ENCODE measurements around the gene SRGAP2B.
A peak's percentile ranks its signal among the peaks of the same experiment; 100 is the strongest.
"Not testable (repeated sequence)": the region's sequence is repeated elsewhere in the genome, so short reads cannot be mapped to it uniquely, and the experiment has no call there.

Gene SRGAP2B

DNA sequence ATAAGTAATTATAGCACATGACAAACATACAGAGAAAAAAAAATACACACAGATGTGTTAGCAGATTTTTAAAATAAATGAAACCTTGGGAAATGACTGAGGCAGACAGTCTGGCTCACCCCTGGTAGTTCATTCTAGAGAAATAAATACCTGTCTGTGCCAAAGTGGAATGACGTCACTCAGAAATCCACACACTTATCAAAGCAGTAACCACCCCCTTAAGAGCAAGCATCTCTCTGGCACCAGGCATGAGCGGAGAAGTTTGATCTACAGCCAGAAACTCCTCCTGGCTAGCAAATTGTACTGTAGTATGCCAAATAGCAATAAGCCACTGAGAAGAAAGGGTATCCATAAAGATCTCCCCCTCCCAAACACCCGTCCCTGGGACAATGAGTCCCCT, 131.6 kb downstream of the SRGAP2B start:
- H3K27ac Mint-ChIP-seq; H3K4me3 Mint-ChIP-seq; H3K9me3 Mint-ChIP-seq (ENCODE audit: low read depth); H3K27me3 Mint-ChIP-seq; H3K4me1 Mint-ChIP-seq (ENCODE audit: low read depth); H3K36me3 Mint-ChIP-seq: not testable (repeated sequence)

DNA sequence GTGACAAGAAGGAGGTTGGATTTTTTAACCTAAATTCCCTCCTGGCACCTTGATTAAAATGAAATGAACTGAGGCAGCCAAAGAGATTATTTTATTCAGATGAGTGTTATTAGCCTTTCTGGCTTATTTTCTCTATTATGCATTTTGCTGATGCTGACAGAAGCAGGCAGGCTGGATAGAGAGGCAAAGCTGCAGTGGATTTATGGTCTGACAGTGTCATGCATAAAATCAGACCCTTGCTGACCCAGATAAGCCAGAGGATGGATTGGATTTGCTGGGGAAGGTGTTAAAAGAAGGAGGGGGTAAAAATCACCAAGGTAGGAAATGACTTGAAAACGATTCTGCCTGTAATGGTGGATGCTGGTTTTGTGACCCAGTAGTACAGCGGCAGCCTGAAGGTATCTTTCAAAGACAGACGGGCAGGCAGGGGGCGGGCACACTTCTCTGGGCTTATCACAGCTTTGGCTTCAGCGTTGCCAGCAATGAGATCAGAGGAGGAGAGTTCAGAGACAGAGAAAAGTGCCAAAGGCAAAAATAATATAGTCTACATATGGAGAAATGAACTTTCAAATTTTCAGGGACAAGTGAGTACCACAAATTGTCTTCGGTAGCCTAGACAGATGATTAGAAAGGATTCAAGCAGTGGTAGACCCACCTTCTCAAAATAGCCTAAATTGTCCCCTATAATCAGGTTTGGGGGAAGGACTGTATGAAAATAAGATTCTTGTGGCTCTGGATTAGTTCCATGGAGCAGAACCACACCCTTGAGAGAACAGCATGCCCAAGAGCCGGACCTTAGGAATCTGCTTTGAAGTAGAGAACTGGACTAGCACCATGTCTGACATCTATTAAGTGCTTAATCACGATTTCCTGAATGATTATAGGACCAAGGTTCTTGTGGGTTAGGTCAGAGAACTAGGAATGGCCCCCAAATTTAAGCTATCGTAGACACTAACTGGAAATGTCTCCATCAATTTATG, 133.2 kb downstream of the SRGAP2B start:
- not testable (repeated sequence) for H3K4me1 Mint-ChIP-seq (ENCODE audit: low read depth); H3K4me3 Mint-ChIP-seq; H3K27ac Mint-ChIP-seq; H3K9me3 Mint-ChIP-seq (ENCODE audit: low read depth); H3K27me3 Mint-ChIP-seq; H3K36me3 Mint-ChIP-seq

DNA sequence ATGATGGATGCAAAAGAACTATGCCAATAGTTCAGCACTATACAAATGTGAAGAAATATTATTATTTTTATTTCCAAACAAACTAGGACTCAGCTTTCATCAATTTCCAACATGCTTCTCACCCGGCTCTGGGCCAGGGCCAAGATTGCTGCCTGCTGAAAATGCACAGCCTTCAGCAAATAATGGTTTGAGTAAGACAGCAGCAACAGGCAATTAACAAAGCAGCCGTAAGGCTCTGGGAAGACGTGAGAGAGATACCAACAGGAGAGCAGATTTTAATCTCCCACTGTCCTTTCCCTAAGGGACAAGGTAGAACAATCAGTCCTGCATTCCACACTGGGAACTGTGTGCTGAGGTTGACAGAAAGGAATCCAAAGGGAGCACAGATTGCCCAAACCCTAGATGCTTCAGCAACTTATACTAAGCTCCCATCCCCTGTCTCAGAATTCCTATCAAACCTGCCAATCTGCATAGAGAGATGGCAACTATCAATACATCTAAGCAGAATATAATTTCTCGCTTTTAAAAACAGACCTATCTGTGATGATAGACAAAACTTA, 134.1 kb downstream of the SRGAP2B start:
- H3K4me3 Mint-ChIP-seq; H3K27ac Mint-ChIP-seq; H3K4me1 Mint-ChIP-seq (ENCODE audit: low read depth); H3K9me3 Mint-ChIP-seq (ENCODE audit: low read depth); H3K27me3 Mint-ChIP-seq; H3K36me3 Mint-ChIP-seq: not testable (repeated sequence)

DNA sequence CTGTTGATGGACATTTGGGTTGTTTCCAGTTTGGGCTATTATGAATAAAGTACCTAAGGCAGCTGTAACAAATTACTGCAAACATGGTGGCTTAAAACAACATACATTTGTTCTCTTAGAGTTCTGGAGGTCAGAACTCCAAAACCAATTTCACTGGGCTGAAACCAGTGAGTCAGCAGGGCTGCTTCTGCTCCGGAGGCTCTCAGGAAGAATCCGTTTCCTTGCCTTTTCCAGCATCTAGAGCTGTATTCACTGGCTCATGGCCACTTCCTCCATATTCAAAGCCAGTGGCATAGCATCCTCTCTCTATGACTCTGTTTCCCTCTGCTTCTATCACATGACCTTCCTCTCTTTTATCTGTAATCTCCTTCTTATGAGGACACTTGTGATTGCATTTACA, 146.7 kb downstream of the SRGAP2B start:
- H3K27ac Mint-ChIP-seq; H3K4me1 Mint-ChIP-seq (ENCODE audit: low read depth); H3K36me3 Mint-ChIP-seq; H3K27me3 Mint-ChIP-seq; H3K9me3 Mint-ChIP-seq (ENCODE audit: low read depth); H3K4me3 Mint-ChIP-seq: not testable (repeated sequence)

DNA sequence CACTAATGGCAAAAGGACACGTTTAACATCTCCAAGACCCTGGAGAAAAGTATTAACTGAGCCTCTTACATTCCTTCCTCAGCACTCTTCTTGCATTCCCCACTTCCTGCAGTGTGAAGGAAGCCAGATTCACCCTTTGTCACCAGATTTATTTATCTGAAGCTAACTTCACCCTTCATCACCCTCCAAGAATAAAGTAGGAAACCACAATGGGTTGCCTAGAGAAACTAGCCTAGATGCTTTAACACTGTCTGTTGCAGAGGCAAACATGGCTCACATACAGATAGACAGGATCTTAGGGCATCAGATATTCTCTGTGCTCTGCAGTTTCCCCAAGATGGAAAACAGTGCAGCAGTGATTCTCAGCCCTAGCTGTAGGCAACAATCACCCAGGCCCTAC, 147.6 kb downstream of the SRGAP2B start:
- not testable (repeated sequence) for H3K4me3 Mint-ChIP-seq; H3K9me3 Mint-ChIP-seq (ENCODE audit: low read depth); H3K4me1 Mint-ChIP-seq (ENCODE audit: low read depth); H3K36me3 Mint-ChIP-seq; H3K27me3 Mint-ChIP-seq; H3K27ac Mint-ChIP-seq

DNA sequence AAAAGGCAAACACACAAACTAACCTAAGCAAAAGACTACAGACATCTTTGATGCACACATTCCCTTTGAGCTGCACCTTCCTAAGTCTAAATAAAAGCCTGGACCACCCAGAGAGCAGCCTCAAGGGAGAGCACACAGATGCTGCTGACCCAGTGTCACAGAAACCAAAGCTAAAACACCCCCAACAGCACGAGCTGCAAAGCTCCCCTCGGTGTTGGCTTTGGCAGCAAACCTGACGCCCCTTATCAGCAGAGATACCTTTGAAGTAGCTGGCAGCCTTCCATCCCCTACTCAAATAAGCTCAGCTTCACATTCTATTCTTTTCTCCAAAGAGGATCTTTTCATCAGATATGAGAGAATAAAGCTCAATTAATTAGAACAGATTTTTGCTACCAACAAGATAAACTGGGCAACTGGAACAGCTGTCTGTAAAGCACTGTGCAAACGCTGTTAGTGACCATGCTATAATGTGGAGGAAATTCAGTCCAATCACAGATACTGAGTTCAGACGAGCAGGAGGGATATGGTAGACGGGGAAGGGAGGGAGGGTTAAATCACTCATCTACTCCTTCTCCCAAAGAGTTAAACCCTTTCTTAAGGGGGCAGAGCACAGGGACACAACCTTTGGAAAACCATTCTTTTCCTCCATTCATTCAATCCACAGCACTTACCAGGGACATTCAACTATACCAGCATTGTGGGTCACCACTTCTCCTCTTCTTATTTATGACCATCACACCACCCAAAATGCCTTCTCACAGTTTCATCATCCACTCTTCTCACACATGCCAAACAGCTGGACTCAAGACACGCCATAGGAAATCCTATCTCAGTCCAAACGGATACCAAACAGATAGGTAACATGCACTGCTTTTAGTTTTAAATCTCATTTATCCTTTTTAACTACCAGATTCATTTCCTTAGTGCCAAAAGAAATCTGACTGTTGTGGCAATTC, 148.3 kb downstream of the SRGAP2B start:
- not testable (repeated sequence) for H3K27ac Mint-ChIP-seq; H3K4me1 Mint-ChIP-seq (ENCODE audit: low read depth)

DNA sequence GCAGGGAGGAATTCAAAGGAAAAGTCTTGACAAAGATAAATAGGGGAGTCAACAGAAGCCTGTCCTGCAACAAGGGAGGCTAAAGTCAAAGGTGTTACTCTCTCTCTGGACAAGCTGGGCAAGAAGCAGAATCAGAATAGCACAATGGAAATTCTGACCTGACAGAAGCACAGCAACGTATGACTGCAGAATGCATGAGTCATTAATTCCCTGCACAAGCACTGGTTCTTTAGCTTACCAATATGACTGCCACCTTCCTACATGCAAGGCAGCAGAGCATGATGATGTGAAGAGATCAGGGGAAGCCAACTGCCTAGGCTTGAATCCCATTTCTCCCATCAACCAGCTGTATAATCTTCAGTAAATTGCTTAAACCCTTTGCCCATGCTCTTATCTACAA, 153.4 kb downstream of the SRGAP2B start:
- H3K27me3 Mint-ChIP-seq; H3K9me3 Mint-ChIP-seq (ENCODE audit: low read depth); H3K4me3 Mint-ChIP-seq; H3K36me3 Mint-ChIP-seq; H3K27ac Mint-ChIP-seq; H3K4me1 Mint-ChIP-seq (ENCODE audit: low read depth): not testable (repeated sequence)

More for the DNA sequence above, 148.3 kb downstream of the SRGAP2B start:
- H3K4me3 Mint-ChIP-seq; H3K36me3 Mint-ChIP-seq; H3K9me3 Mint-ChIP-seq (ENCODE audit: low read depth); H3K27me3 Mint-ChIP-seq: not testable (repeated sequence)

DNA sequence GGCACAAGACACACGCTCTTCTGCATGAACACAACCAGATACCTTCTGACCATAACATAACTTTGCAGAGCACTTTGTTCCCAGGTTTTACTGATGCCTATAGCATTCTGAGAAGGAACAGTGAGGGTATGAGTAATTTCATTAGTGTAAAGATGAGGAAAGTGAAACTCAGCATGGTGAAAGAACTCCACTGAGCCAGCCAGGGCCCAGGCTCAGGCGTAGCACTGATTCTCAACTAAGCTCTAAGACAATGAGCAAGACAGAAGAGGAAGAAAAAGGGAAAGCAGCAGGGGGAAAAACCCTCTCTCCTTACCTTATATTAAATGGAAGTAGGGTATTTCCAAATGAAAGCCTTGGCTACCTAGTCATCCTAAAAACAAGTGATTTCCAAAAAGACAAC, 155.1 kb downstream of the SRGAP2B start:
- H3K4me3 Mint-ChIP-seq, result peak overlapping the region; percentile 38
- H3K27ac Mint-ChIP-seq, result peak overlapping the region; percentile 76

DNA sequence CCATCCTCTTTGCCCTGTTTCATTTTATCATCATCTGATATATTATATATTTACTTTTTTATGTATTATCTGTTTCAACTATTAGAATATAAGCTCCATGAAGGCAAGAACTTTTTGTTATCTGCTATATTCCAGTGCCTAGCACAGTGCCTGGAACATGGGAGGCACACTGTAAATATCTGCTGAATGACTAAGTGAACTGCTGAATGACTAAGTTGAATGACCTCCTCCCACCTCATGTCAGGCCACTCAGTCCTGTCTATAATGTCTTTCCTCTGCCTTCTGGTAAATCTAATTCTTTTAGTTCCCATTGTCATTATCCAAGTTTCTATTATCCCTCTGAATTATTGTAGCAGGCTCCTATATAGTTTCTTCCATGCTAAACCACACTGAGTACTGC, 156.5 kb downstream of the SRGAP2B start:
- H3K36me3 Mint-ChIP-seq; H3K4me3 Mint-ChIP-seq; H3K27me3 Mint-ChIP-seq; H3K4me1 Mint-ChIP-seq (ENCODE audit: low read depth); H3K9me3 Mint-ChIP-seq (ENCODE audit: low read depth); H3K27ac Mint-ChIP-seq: not testable (repeated sequence)

More for the DNA sequence above, 155.1 kb downstream of the SRGAP2B start:
- H3K36me3 Mint-ChIP-seq; H3K27me3 Mint-ChIP-seq; H3K4me1 Mint-ChIP-seq (ENCODE audit: low read depth); H3K9me3 Mint-ChIP-seq (ENCODE audit: low read depth): not testable (repeated sequence)

DNA sequence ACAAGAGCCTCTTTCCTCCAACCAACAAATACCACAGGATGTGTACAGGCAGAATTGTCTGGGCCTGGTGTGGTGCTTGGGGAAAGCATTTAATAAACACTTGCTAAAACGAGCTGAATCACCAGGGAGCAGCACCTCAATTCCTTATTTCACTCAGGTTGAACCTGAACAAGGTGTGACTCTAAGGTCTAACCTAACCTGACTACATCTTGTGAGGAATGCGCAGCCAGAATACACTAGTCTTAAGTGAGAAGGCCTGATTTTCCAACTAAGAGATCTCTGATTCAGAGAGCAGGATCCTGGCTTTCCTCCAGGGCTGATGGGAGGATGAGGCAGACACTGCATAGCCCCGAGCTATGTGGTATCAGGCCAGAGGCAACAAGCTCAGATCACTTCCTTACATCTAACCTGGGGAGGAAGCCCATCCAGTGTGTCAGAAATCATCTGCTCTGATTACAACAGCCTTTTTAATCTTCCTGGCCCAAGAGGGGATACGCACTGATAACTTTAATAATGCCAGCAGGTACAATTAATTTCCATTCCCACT, 158.9 kb downstream of the SRGAP2B start:
- H3K4me3 Mint-ChIP-seq; H3K4me1 Mint-ChIP-seq (ENCODE audit: low read depth); H3K36me3 Mint-ChIP-seq; H3K9me3 Mint-ChIP-seq (ENCODE audit: low read depth); H3K27ac Mint-ChIP-seq; H3K27me3 Mint-ChIP-seq: not testable (repeated sequence)

DNA sequence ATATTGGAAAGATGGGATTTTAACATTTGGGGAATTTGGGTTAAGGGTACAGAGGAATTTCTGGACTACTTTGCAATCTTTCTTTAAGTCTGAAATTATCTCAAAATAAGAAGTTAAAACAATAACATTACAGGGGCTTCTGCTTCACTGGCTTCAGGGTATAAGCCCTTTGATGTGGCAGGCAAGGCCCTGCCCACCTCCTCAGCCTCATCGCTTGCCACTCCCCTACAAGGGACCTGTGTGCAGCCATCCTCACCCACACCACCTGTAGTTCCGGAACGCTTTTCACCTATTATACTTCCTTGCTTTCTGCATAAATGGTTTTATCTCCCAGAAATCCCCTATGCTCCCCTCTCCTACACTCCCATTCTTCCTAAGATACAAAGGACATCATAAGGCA, 159.8 kb downstream of the SRGAP2B start:
- H3K27ac Mint-ChIP-seq; H3K4me3 Mint-ChIP-seq; H3K4me1 Mint-ChIP-seq (ENCODE audit: low read depth); H3K9me3 Mint-ChIP-seq (ENCODE audit: low read depth); H3K27me3 Mint-ChIP-seq; H3K36me3 Mint-ChIP-seq: not testable (repeated sequence)

DNA sequence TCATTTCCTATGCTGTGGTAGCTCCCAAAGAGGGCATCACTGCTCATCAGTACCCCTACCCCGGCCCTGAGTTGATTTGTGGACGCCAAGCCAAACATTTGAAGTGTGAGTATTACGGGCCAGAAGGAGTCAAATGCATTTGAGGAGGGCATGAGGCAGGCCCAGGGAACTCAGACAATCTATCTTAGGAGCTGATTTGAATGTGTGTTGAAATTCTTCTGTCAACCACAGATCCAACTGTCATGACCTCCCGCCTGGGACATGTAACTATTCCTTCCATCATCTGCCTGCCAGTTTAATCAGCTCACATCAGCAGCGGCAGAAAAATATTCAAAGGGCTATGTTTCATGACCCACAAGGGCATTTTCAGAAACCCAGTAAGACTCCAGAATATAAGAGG, 162.1 kb downstream of the SRGAP2B start:
- H3K27ac Mint-ChIP-seq; H3K36me3 Mint-ChIP-seq; H3K27me3 Mint-ChIP-seq; H3K9me3 Mint-ChIP-seq (ENCODE audit: low read depth); H3K4me1 Mint-ChIP-seq (ENCODE audit: low read depth); H3K4me3 Mint-ChIP-seq: not testable (repeated sequence)

DNA sequence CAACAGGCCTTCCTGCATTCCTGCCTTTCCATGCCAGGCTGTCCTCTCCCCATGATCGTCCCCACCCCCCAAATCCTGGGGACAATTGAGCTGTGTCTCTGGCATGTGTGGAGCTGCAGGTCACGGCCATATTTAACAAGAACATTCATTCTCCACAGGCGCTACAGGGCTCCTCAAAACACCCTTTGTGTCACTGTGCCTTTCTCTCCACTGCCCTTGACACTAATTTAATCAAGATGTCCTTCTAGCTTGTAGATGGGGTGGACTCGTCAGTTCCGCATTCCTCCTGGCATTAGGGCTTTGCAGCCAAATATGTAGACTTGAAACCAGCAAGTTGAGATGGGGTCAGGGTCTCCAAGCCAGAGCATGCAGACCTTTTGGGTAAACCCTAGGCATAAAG, 163.0 kb downstream of the SRGAP2B start:
- H3K27ac Mint-ChIP-seq; H3K4me1 Mint-ChIP-seq (ENCODE audit: low read depth); H3K27me3 Mint-ChIP-seq; H3K9me3 Mint-ChIP-seq (ENCODE audit: low read depth); H3K4me3 Mint-ChIP-seq; H3K36me3 Mint-ChIP-seq: not testable (repeated sequence)

DNA sequence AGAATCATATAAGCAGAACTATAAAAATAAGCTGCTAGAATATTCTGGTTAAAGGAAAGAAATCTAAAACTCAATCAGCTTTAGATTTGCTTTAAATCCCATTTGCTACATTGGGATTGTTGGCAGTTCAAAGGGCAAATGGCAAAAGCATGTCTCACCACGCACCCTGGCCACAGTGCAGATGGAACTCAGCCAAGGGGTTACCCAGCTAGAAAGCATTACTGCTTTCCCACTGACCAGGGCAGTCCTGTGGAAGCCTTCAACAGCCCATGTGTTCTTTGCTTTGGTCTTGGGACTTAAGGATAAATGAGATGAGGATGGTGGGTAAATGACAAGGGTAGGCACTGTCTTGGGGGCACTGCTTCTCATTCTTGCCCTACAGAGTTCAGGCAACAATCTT, 163.6 kb downstream of the SRGAP2B start:
- not testable (repeated sequence) for H3K4me1 Mint-ChIP-seq (ENCODE audit: low read depth); H3K4me3 Mint-ChIP-seq; H3K27me3 Mint-ChIP-seq; H3K27ac Mint-ChIP-seq; H3K36me3 Mint-ChIP-seq; H3K9me3 Mint-ChIP-seq (ENCODE audit: low read depth)

DNA sequence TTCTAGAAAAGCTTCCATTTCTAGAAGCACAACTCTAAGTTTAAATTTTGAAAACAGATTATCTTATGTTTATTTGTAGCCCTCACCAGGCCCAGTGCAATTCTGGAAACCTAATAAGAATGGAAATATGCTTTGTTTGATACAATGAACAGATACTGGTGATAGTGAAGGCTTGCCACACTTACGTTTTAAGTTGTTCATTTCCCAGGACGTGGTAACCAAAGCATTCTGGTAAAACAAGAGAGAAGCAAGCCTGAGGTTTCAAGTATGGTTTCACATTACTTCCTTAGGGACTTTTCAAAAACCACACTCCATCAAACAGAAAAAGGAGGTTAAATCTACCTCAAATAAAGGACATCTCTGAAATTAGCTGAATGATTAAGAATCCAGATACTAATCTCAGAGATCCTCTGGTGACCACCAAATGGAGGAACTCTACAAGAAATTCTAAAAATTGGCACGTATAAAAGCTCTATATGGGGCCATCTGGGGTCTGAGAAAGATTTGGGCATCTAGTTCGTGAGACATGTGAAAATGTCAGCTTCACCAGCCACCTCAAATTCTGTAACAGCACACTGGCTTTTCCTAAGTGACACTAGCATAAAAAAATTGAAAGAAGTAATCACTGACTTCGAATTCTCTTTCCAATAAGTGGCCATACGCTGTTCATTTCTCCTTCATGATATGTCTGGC, 164.9 kb downstream of the SRGAP2B start:
- not testable (repeated sequence) for H3K9me3 Mint-ChIP-seq (ENCODE audit: low read depth); H3K4me3 Mint-ChIP-seq; H3K36me3 Mint-ChIP-seq; H3K4me1 Mint-ChIP-seq (ENCODE audit: low read depth); H3K27me3 Mint-ChIP-seq; H3K27ac Mint-ChIP-seq
